GM19395 (cell line): Measurements from ENCODE around the gene FYCO1.

ENCODE experiments used
- ATAC-seq: cut with Tn5 transposase; IDR thresholded peaks from one replicate; pipeline ENCODE4 v1.9.1; 2021; ENCODE audit warnings: mild to moderate bottlenecking, moderate library complexity; ENCODE audit not compliant: unreplicated experiment

Gene FYCO1

DNA sequence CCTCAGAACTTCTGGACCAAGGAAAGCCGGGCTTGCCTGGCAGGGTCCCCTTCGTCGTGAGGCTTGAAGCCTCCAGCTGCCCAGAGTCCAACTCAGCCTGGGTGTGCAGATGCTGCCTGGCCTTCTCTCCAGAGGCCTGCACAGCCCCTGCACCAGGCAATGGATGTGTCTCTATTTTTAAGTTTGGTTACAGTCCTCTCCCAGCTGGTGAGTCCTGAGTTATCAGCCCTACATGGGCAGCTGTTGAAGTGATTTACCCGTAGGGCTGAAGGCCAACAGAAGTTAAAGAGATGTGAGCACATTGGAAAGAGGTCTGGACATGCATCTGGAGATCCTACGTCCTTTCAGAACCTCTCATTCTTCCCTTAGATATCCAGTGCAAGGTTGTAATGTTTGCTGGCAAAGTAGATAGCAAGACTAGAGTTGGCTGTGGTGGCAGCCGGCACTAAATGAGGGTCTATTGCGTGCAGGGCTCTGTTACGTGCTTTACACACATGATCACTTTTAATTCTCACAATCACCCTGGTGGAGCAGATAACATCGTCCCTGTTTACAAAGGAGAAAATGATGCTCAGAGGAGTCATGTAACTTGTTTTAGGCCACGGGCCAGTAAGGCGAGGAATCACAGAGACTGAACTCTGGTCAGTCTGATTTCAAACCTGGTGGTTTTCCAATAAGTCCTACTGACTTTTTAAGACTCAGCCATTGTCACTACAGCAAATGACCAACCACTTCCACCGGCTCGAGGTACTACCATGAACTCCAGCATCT is 9.9 kb downstream of the FYCO1 start:
- no peak for ATAC-seq

DNA sequence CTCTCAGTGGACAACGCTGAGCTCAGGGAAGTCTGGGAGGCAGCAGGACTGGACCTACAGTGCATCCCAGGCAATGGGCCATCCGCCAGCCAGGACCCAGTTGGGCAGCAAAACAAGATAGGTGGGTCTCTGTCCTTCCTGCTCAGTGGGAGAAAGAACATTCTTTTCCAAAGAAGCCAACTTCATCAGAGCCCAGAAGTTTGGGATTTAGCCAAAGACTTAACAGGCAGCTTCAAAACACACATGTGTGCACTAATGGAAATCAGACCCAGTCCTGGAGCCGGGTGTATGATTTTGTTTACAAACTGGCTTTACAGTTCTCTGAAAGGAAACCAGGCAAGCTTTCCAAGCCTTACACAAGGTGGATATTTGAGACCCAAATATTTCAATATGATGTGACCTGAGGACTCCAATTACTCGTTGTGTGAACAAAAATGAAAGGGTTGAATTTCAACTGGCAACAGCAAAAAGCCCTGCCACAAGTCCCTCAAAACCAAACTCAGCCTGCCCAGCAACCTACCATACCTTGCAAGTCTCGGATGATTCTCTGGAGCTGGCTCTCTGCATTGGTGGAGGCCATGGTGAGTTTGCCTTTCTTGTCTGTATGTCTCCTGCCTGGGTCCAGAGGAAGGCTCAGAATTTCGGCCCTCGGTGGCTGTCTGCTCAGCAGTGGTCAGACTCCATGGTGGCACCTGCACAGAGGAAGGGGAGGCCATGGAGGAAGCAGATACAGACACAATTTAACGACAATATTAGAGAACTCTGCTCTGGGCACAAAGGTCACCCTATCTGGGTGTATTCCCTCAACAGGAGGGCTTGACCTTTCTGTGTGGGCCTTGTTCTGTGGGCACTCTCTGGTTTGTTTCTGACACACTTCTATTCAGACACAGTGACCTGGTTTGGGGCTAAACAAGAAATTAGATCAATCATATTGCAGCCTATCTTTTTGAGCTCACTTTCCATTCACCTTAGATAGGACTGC is 11.0 kb downstream of the FYCO1 start:
- no peak for ATAC-seq

DNA sequence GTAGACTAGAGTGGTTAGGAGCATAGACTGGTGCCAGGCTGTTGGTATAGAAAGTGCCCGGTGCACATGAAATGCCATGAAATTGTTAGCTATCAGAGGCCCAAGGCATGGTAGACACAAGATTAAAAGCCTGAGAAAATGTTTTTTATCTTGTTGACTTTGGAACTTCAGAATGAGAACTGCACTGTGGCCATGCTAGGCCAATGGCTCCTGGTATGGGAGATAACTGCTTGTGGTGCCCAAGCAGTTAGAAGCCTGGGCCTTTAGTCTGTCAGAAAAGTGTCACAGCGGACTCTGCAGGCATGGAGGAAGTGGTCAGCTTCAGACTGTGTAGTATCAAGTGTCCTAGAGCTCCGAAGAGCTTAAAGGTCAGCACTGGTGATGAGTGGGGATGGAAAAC is 11.9 kb downstream of the FYCO1 start:
- no peak for ATAC-seq

GRCh38 chr3:45981346-45982074 is 14.1 kb downstream of the FYCO1 start:
- ATAC-seq: no peak

DNA sequence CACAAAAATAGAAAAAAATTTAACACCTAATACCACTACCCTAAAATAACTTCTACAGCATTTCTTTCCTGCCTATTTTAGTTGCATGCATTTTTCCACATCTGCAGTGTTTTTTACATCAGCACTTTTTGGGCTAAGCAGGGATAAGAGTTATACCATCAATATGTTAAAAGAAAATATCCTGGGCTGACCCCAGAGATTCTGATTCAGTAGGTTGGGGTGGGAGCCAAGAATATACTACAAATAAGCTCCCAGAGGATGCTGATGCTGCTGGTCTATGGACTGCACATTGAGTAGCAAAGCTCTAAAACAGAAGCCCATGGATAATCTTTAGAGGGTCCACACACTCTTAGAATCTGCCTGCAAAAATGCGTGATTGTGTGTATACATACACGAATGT is 14.8 kb downstream of the FYCO1 start:
- no peak for ATAC-seq

DNA sequence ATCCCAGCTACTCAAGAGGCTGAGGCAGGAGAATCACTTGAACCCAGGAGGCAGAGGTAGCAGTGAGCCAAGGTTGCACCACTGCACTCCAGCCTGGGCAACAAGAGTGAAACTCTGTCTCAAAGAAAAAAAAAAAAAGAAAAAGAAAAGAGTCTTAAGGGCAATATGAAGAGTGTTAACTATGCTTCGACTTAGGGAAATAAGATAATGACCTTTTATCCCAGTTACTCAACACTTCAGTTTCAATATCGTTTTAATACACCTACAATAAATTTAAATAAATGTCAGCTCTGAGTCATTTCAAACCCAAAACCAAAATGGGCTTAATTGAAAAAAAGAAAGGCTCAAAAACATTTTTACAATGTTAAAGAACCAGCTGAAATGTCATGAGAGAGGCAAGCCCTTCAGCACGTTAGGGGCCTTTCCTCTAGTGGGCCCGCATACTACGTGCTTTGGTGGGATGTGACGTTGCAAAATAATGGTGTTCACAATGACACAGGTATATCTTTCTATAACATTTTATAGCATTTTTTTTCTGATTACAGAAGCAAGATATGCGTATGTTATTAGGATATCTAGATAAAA is 15.3 kb downstream of the FYCO1 start:
- no peak for ATAC-seq

DNA sequence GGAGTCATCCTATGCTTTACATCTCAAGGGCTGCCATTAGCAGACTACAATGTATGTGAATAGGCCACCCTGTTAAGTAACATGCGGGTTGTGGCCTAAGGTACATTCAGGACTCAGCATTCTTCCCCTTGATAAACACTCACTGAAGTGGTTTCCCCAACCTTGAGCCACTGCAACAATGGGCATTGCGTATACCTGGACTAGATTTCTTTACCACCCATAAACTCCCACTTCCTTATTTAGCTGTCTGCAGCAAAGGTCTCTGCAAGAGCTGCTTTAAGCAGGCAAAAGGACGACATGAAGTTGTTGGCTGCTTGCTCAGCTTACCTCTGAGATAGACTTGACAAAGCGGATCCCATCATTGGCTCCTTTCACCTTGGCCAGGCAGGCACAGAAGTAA is 16.2 kb downstream of the FYCO1 start:
- no peak for ATAC-seq

GRCh38 chr3:45978006-45978761 is 17.4 kb downstream of the FYCO1 start:
- ATAC-seq: no peak

DNA sequence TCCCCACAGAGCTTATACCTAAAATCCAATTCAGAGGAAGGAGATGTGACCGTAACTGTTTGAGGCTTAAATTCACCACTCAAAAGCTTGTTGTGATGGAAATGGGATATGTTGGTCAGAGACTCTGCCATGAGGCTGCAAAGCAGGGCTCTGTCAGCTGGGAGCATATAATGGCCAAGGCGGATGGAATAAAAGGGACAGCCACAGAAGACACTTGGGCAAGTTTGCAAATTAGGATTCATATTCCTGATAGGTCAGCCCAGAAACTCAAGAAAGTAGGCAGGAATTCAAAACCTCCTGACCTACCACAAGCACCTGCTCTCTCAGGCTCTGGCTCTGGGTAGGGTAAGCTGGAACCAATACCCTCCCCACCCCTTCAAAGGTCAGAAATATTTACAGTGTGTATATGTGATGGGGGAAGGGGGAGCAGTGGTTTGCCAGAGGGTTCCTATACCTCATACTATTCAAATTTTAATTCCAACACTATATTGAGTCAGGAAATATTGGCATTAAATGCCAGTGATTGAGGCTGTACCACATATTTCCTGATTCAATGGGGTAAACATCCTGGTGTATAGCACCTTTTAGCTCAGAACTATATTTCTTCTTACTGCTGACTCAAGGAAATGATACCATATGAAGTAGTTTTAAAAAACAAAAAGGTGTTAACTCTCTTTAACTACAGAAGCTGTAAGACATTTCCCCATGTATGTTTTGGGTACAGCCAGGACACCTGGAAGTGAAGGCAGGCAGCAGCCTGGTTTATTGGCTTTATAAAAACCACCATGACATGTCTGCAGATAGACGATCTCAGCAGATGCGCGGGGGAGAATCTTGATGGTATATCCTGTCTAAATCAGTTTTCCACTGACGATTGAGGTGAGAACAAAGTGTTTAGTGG is 19.2 kb downstream of the FYCO1 start:
- ATAC-seq: no peak

- ATAC-seq: no peak
These were observed 19.9 kb downstream of the FYCO1 start for GRCh38 chr3:45975686-45976085.

- no peak for ATAC-seq
These were observed 20.9 kb downstream of the FYCO1 start for GRCh38 chr3:45974686-45975085.

- no peak for ATAC-seq
These were observed 22.9 kb downstream of the FYCO1 start for GRCh38 chr3:45972534-45973402.

DNA sequence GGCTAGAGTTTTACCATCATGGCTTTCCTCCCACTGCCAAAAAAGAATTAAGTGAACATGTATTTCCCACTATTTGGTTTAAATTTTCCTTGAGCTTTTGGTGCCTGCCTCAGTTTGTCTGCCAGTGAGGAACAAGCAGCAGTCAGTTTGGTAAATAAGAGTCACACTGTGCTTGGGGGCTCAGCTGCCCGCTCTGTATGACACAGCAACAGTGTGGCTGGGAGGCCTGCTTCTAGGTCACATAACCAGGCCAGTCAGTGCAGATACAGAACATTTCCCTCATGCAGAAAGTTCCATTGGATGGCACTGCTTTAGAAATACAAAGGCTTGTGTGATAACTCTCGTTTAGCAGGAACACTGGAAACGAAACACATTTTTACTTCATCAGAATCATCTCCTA is 25.7 kb downstream of the FYCO1 start:
- ATAC-seq: no peak

- no peak for ATAC-seq
These were observed 26.5 kb downstream of the FYCO1 start for GRCh38 chr3:45969116-45969515.

DNA sequence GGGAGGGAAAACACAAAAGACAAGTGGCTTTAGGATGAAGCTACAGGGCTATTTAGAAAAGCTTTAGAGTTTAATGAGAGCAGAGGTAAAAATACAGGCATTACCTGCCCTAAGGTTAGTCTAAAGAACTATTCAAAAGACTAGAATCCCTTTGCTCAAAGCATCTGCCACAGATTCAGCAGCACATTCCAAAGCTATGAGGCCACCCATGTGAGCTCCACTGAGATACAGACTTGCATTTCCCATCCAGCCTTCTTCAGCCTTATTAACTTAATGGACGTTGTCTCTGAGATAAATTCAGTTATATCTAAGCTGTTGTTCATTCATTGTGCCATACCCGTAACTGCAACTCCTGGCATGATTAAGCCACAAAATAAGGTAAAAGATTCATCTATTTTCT is 26.9 kb downstream of the FYCO1 start:
- no peak for ATAC-seq

- ATAC-seq: no peak
These were observed 27.5 kb downstream of the FYCO1 start for GRCh38 chr3:45968149-45968548.

DNA sequence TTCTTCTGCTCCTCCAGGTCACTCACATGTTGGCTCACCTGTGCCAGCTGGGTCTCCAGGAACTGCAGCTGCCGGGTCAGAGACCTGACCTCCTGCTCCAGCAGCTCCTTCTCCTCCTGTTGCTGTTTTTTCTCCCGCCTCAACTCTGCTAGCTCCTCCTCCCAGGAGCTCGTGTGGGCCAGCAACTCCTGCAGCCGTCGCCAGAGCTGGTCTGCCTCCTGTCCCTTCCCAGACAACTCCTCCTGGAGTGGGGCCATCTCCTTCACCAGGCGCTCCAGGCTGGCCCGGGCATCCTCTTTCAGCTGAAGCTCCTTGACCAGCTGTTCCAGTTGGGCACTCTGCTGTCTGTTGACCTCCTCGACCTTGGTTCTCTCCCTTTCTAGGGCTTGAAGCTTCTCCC is 27.9 kb downstream of the FYCO1 start:
- ATAC-seq: no peak

DNA sequence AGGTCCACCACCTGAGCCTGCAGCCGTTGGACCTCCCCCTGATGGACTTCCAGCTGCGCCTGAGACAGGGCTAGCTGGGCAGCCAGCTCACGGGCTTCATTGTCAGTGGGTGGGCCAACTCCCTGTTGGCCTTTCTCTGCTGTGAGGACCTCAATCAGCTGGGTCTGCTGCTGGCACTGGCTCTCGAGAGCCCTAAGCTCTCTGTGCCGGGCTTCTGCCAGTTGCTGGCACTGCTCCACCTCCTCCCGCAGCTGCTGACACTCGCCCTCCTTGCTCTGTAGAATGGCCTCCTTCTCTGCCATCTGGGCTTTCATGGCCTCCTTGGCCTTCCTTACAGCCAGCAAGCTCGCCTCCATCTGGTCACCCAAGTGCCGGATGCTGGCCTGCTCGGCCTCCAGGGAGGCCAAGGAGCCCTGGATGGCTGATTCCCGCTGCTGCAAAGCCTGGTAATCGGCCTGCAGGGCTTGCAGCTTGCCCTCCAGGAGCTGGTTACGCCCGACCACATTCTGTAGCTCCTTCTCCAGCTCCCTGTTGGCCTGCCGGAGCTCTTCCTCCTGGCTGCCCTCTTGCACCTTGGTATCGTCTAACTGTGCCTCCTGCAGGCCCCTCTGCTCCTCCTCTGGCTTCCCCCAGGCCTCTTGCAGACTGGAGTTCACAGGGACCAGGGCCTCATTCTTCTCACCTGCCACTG is 28.5 kb downstream of the FYCO1 start:
- ATAC-seq: no peak
